Chondrocyte (in vitro differentiated cells): ENCODE results near the gene FLCN. TPM values are rescaled to one million over a fixed set of nuclear protein-coding genes. Genes with fewer than 3 reads are reported as not detected.

Experiments used
- DNase-seq: peaks from one replicate; pipeline ENCODE4 v3.0.0; 2021; ENCODE audit warnings: mixed read lengths, low spot score
- H3K27ac Mint-ChIP-seq: one replicate; pipeline ENCODE4 v1.8.0; 2021; ENCODE audit warnings: mild to moderate bottlenecking, moderate library complexity, mixed read lengths; ENCODE audit not compliant: unreplicated experiment
- H3K27me3 Mint-ChIP-seq: 2 replicates; pipeline ENCODE4 v1.8.0; 2021; ENCODE audit warnings: low read depth, mixed read lengths
- H3K36me3 Mint-ChIP-seq: 2 replicates; pipeline ENCODE4 v1.8.0; 2021; ENCODE audit warnings: low read depth, mixed read lengths
- H3K4me1 Mint-ChIP-seq: 2 replicates; pipeline ENCODE4 v1.8.0; 2021; ENCODE audit warnings: low read depth, mild to moderate bottlenecking, mixed read lengths
- H3K4me3 Mint-ChIP-seq: one replicate; pipeline ENCODE4 v1.8.0; 2021; ENCODE audit warnings: mild to moderate bottlenecking, moderate library complexity, mixed read lengths; ENCODE audit not compliant: unreplicated experiment
- H3K9me3 Mint-ChIP-seq: 2 replicates; pipeline ENCODE4 v1.8.0; 2021; ENCODE audit warnings: low read depth, mixed read lengths
- total RNA-seq: library from RNA; stranded (reverse); gene quantifications from 3 replicates; pipeline ENCODE4 v1.2.1, GENCODE V29; 2021
- TF ChIP-seq, protein P1 (sequence below): fragments of 200-600 bp; sonication (generic); IDR thresholded peaks from 2 replicates; pipeline ENCODE4 v1.5.0; 2021; ENCODE audit warnings: antibody characterized with exemption, mild to moderate bottlenecking, moderate library complexity

FLCN gene
- total RNA-seq, 1 donor from 2014 or later, result 73.1 TPM

DNA sequence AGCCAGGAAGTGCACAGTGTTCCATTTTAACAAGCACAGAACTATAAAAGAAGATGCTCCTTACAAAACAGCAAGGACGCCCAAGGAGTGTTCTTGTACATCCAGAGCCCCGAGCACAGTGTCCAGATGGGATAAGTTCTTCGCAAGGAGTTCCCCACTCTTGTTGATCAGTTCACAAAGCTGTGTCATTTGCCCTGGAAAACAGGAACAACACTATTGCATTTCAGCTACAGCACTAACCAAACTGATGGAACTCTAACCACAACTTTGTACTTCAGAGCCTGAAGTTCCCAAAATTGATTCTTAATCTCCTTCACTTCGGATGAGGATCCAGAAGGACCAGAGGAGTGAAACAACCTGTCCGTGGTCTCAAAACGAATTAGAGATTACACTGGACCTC, 39.0 kb upstream of the FLCN start:
- H3K27me3 Mint-ChIP-seq, result no peaks in the 10 kb centered on the region
- no peak overlapping the region for H3K27ac Mint-ChIP-seq
- H3K4me3 Mint-ChIP-seq, result no peak overlapping the region
- no peaks in the 10 kb centered on the region for H3K9me3 Mint-ChIP-seq
- H3K4me1 Mint-ChIP-seq, result peaks cover 16% of the 10 kb centered on the region
- no peak for DNase-seq
- peaks cover 6% of the 10 kb centered on the region for H3K36me3 Mint-ChIP-seq
- TF ChIP-seq, protein P1, sequence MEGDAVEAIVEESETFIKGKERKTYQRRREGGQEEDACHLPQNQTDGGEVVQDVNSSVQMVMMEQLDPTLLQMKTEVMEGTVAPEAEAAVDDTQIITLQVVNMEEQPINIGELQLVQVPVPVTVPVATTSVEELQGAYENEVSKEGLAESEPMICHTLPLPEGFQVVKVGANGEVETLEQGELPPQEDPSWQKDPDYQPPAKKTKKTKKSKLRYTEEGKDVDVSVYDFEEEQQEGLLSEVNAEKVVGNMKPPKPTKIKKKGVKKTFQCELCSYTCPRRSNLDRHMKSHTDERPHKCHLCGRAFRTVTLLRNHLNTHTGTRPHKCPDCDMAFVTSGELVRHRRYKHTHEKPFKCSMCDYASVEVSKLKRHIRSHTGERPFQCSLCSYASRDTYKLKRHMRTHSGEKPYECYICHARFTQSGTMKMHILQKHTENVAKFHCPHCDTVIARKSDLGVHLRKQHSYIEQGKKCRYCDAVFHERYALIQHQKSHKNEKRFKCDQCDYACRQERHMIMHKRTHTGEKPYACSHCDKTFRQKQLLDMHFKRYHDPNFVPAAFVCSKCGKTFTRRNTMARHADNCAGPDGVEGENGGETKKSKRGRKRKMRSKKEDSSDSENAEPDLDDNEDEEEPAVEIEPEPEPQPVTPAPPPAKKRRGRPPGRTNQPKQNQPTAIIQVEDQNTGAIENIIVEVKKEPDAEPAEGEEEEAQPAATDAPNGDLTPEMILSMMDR, result no peak

DNA sequence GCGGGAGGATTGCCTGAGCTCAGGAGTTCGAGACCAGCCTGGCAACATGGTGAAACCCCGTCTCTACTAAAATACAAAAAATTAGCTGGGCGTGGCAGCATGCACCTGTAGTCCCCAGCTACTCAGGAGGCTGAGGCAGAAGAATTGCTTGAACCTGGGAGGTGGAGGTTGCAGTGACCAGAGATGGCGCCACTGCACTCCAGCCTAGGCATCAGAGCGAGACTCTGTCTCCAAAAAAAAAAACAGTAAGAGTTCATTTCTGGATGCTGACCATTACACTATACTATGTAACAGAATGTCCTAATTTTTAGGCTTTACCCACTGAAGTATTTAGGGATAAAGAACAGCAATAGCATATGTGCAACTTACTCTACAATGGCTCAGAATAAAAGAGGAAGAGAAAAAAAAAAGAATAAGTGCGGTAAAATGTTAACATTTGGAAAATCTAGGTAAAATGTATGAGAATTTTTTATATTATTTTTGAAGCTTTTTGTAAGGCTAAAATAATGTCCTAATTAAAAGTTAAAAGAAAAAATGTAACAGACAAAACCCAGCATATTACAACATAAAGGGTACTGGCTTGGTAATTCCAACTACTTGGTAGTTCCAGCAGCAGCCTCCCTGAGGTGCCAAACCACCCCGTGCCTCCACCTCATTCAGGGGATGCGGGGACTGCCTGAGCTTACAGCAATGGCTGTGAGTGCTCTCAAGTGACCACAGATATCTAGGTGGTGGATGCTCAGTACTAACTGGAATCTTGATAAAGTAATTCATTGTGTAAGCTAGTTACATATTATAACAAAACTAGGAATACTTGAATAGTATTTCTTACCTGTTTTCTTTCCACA, 33.2 kb upstream of the FLCN start:
- Mint-ChIP-seq H3K4me1 (no peaks in the 10 kb centered on the region), H3K4me3 (no peak overlapping the region), H3K27me3 (no peaks in the 10 kb centered on the region), H3K36me3 (peaks cover 13% of the 10 kb centered on the region), H3K27ac (no peak overlapping the region), H3K9me3 (no peaks in the 10 kb centered on the region)
- no peak for DNase-seq
- TF ChIP-seq, protein P1, result peak; percentile 64

DNA sequence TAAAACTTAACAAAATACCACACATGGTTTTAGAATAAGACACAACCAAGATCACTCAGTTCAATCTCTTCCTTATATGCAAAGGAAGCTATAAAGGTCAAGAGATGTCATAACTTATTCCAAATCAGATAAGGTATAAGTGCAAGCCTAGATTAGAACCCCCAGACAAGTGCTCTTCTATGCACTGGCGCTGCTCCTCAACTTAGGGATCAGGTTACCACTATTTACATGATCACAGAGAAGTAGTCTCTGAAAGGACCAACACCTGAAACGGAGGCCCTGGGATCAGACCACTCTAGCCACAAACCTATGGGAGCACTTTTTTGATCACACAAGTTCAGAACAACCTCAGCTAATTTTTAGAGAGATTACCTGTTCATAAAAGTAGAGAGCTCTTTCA, 27.5 kb upstream of the FLCN start:
- Mint-ChIP-seq H3K27me3 (no peaks in the 10 kb centered on the region), H3K4me3 (no peak overlapping the region), H3K36me3 (peaks cover 26% of the 10 kb centered on the region), H3K4me1 (no peaks in the 10 kb centered on the region), H3K9me3 (no peaks in the 10 kb centered on the region), H3K27ac (no peak overlapping the region)
- DNase-seq, result no peak
- TF ChIP-seq, protein P1, result no peak

DNA sequence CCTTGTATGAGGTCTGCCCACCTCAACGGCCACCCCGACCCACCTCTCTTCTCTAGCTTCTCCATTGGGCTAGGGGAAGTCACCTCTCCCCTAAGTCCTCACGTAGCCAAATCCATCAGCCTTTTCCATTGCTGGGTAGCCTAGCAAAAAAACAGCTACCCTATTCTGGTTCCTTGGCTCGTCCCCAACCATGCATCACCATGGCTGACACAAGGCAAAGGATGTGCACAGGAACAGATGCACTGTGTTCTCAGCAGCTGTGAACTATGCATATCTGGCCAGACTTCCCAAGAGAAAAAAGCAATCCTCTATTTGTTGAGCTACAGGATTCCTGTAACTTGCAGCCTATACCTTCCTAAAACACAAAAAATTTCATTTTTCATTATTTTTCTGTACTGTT, 22.0 kb upstream of the FLCN start:
- Mint-ChIP-seq H3K27me3 (no peaks in the 10 kb centered on the region), H3K4me1 (no peaks in the 10 kb centered on the region), H3K4me3 (no peak overlapping the region), H3K9me3 (no peaks in the 10 kb centered on the region), H3K36me3 (peaks cover 36% of the 10 kb centered on the region), H3K27ac (no peak overlapping the region)
- TF ChIP-seq, protein P1, result no peak
- DNase-seq, result no peak

DNA sequence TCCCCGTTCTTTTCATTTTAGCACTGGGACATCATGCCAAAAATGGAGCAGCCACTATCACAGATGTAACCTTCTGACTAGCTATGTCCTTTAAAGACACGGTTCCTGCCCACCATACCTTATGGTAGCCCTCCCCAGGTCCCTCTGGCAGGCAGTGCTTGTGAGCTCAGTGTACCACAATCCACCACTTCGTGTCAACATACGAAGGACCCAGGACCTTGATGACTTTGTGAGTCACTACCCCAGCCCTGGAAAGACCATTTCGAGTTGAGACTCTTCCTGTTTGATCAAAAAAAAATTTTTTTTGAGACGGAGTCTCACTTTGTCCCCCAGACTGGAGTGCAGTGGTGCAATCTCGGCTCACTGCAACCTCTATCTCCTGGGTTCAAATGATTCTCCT, 21.0 kb upstream of the FLCN start:
- no peak for DNase-seq
- Mint-ChIP-seq H3K4me3 (no peak overlapping the region), H3K9me3 (no peaks in the 10 kb centered on the region), H3K27me3 (no peaks in the 10 kb centered on the region), H3K27ac (no peak overlapping the region), H3K4me1 (no peaks in the 10 kb centered on the region), H3K36me3 (peaks cover 38% of the 10 kb centered on the region)
- TF ChIP-seq, protein P1, result no peak
